Measurements from ENCODE around the gene ZBTB21. TPM values are rescaled to one million over a fixed set of nuclear protein-coding genes. Genes with fewer than 3 reads are reported as not detected.
A peak's percentile ranks its signal among the peaks of the same experiment; 100 is the strongest.

ZBTB21 gene
- total RNA-seq, 4 donors from 2014 or later, result 2.8 to 29.9 (median 14.4) TPM

DNA sequence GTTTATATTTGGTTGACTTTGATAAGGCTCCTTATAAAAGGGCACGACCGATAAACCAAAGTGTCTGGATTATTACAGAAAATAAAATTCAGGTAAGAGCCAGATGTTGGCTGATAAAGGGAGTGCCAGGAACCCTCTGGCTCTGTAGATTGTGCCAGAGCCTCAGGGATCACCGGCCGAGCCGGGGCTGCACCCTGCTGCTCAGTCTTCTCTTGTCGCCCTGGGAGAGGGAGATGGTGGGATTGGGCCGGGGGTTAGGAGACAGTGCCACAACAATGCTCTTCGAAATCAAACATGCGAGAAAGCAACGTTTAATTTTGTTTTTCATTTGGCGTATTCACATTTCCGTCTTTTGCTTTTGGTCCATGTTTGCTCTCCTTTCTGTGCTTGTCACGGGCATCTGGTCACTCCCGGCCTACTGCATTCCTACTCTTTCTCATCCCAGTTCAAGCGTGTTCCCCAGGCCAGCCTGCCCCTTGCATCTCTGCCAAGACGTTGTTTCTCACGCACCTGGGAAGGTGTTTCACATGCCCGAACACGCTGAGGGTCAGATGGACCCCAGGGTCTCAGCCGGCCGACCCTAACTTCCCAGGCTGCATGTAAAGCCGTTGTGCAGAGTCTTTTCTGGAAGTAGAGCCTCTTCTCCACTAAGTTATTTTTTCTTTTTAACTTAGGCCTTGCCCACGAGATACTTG lies 37.5 kb downstream of the ZBTB21 start:
- no peaks in the 10 kb centered on the region for H3K27me3 ChIP-seq
- no peaks in the 10 kb centered on the region for H3K9me3 ChIP-seq
- no peak overlapping the region for H3K27ac ChIP-seq
- no peak overlapping the region for H3K4me3 ChIP-seq
- DNase-seq, result peak in 1 of 2 donors; percentile 4
- intact Hi-C loops (cut with DNase I; ENCODE audit: low total_unique reads), result no loop called here
- TF ChIP-seq POLR2A (IDR thresholded peaks at IDR 0.05), result no peak
- TF ChIP-seq, protein P1, sequence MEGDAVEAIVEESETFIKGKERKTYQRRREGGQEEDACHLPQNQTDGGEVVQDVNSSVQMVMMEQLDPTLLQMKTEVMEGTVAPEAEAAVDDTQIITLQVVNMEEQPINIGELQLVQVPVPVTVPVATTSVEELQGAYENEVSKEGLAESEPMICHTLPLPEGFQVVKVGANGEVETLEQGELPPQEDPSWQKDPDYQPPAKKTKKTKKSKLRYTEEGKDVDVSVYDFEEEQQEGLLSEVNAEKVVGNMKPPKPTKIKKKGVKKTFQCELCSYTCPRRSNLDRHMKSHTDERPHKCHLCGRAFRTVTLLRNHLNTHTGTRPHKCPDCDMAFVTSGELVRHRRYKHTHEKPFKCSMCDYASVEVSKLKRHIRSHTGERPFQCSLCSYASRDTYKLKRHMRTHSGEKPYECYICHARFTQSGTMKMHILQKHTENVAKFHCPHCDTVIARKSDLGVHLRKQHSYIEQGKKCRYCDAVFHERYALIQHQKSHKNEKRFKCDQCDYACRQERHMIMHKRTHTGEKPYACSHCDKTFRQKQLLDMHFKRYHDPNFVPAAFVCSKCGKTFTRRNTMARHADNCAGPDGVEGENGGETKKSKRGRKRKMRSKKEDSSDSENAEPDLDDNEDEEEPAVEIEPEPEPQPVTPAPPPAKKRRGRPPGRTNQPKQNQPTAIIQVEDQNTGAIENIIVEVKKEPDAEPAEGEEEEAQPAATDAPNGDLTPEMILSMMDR (IDR thresholded peaks at IDR 0.05), result no peak
- no peaks in the 10 kb centered on the region for H3K4me1 ChIP-seq
- H3K36me3 ChIP-seq, result no peaks in the 10 kb centered on the region

DNA sequence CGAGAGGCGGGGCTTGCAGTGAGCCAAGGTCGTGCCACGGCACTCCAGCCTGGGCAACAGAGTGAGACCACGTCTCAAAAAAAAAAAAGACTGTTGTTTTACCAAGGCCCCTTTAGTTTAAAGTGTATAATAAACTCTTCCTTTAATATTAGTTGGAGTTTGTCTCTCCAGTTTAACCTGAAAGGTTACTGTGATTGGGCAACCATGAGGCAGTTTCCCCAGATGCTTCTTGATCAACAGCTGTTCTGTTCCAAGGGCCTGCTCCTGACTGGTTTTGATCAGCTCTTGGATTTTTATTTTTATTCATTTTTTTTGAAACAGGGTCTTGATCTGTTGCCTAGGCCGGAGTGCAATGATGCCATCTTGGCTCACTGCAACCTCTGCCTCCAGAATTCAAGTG lies 38.3 kb downstream of the ZBTB21 start:
- H3K36me3 ChIP-seq, result no peaks in the 10 kb centered on the region
- H3K4me3 ChIP-seq, result no peak overlapping the region
- TF ChIP-seq, protein P1 (IDR thresholded peaks at IDR 0.05), result no peak
- TF ChIP-seq POLR2A (IDR thresholded peaks at IDR 0.05), result no peak
- no peaks in the 10 kb centered on the region for H3K27me3 ChIP-seq
- no peak for DNase-seq
- no peak overlapping the region for H3K27ac ChIP-seq
- intact Hi-C loops (cut with DNase I; ENCODE audit: low total_unique reads), result no loop called here
- H3K4me1 ChIP-seq, result no peaks in the 10 kb centered on the region
- H3K9me3 ChIP-seq, result no peaks in the 10 kb centered on the region

DNA sequence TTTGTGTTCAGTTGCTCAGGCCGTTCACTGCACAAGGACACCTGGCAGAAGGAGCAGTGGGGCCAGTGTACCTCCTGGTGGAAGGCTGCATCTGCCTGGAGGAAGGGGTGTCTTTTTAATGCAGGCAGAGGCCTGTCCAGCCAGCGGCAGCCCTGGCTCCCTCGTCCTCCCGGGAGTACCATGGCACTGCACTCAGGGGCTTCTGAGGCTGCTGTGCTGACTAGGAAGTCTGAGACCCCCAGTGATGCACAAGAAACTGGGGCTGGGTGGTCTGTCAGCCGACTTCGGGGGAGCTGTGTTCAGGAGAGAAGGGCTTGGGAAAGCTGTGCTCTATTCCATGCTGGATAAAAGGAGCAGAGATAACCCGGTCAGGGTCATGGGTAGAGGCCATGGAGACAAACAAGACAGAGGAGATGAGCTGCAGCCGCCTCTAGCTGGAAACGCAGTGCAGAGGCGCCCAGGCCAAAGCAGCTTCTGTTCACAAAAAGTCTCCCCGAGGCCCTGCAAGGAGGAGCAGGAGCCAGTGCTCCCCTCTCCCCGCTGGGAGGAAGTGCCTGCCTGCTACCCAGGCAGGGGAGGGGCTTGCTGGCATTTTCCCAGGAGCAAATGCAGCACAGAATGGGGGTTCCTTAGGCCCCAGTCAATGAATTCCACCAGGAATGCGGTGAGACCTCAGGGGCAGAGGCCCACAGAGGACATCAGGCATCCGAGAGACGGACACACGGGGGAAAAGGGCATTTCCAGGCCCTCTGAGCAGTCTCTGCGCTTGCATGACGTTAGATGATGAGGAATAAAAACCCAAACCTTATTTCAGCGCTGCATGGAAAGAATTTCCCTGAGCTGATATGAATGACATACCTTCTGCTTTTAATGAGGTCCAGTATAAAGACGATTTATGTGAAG lies 39.2 kb downstream of the ZBTB21 start:
- no peaks in the 10 kb centered on the region for H3K4me1 ChIP-seq
- H3K27me3 ChIP-seq, result no peaks in the 10 kb centered on the region
- no peak overlapping the region for H3K4me3 ChIP-seq
- DNase-seq, result peak in 1 of 2 donors; percentile 9
- no peaks in the 10 kb centered on the region for H3K9me3 ChIP-seq
- intact Hi-C loops (cut with DNase I; ENCODE audit: low total_unique reads), result no loop called here
- TF ChIP-seq, protein P1 (IDR thresholded peaks at IDR 0.05), result no peak
- TF ChIP-seq POLR2A (IDR thresholded peaks at IDR 0.05), result no peak
- no peak overlapping the region for H3K27ac ChIP-seq
- H3K36me3 ChIP-seq, result no peaks in the 10 kb centered on the region

DNA sequence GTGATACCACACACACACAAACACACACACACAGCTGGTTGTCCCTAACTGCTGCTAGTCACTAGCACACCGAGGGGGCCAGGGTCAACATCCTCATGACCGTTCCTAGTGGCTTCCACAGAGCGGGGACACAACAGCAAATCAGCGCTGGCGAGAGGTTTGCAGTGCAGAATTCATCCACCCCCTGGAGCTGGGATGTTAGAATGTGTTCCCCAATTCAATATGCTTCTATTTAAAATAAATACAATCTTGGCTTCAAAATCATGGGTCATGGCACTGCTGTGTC lies 40.1 kb downstream of the ZBTB21 start:
- Histone ChIP-seq H3K27me3 (no peaks in the 10 kb centered on the region), H3K9me3 (no peaks in the 10 kb centered on the region), H3K4me1 (no peaks in the 10 kb centered on the region), H3K27ac (no peak overlapping the region), H3K4me3 (no peak overlapping the region), H3K36me3 (no peaks in the 10 kb centered on the region)
- intact Hi-C loops (cut with DNase I; ENCODE audit: low total_unique reads), result no loop called here
- TF ChIP-seq, protein P1 (IDR thresholded peaks at IDR 0.05), result no peak
- TF ChIP-seq POLR2A (IDR thresholded peaks at IDR 0.05), result no peak
- peak in 1 of 2 donors; percentile 2 for DNase-seq

DNA sequence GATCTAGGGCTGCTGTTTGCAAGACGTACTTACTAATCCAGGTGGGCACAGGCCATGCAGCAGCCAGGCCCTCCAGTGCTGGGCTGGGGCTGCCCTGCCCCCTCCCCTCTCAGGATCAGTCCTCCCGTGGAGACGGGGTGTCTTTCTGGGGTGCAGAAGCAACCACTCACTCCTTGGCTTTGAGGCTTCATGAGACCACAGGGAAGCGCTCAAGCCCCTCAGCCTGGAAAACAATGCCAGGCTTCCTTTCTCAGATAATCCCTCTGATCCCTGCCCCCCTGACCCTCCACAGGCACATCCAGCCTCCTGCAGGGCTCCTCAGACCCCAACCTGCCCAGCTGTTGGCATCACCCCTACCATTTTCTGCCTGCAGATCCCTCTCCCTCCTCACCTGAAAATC lies 42.5 kb downstream of the ZBTB21 start:
- Histone ChIP-seq H3K27ac (no peak overlapping the region), H3K27me3 (no peaks in the 10 kb centered on the region), H3K36me3 (no peaks in the 10 kb centered on the region), H3K9me3 (no peaks in the 10 kb centered on the region), H3K4me3 (no peak overlapping the region), H3K4me1 (no peaks in the 10 kb centered on the region)
- DNase-seq, result peak in 1 of 2 donors; percentile 1
- TF ChIP-seq, protein P1 (IDR thresholded peaks at IDR 0.05), result no peak
- no peak for TF ChIP-seq POLR2A (IDR thresholded peaks at IDR 0.05)
- intact Hi-C loops (cut with DNase I; ENCODE audit: low total_unique reads), result no loop called here
